Loucy (cell line): ENCODE data around the gene FETUB.
"Not testable (repeated sequence)": the region's sequence is repeated elsewhere in the genome, so short reads cannot be mapped to it uniquely, and the experiment has no call there.

Experiments
- EZH2phosphoT487 ChIP-seq: fragments of 200-600 bp; IDR thresholded peaks from 2 replicates; pipeline ENCODE4 v1.6.1; 2018; ENCODE audit warnings: antibody characterized with exemption, mild to moderate bottlenecking, moderate library complexity, borderline replicate concordance
- TF ChIP-seq, protein P1 (sequence below): fragments of 200-600 bp; sonication (generic); conservative IDR thresholded peaks from 2 replicates; pipeline ENCODE4 v1.5.1; 2014; ENCODE audit warnings: mild to moderate bottlenecking, antibody characterized with exemption, low read length

GRCh38 chr3:186686475-186686874 is 46.3 kb downstream of the FETUB start:
- TF ChIP-seq, protein P1, sequence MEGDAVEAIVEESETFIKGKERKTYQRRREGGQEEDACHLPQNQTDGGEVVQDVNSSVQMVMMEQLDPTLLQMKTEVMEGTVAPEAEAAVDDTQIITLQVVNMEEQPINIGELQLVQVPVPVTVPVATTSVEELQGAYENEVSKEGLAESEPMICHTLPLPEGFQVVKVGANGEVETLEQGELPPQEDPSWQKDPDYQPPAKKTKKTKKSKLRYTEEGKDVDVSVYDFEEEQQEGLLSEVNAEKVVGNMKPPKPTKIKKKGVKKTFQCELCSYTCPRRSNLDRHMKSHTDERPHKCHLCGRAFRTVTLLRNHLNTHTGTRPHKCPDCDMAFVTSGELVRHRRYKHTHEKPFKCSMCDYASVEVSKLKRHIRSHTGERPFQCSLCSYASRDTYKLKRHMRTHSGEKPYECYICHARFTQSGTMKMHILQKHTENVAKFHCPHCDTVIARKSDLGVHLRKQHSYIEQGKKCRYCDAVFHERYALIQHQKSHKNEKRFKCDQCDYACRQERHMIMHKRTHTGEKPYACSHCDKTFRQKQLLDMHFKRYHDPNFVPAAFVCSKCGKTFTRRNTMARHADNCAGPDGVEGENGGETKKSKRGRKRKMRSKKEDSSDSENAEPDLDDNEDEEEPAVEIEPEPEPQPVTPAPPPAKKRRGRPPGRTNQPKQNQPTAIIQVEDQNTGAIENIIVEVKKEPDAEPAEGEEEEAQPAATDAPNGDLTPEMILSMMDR, result not testable (repeated sequence)
- TF ChIP-seq EZH2phosphoT487, result not testable (repeated sequence)
